ENCODE results near the gene CLIP4. TPM values are rescaled to one million over a fixed set of nuclear protein-coding genes. Genes with fewer than 3 reads are reported as not detected.

Gene CLIP4
- total and polyA plus RNA-seq, 10 donors: 4.1 to 68.8 (median 28.2) TPM

- intact Hi-C loops (cut with DNase I; ENCODE audit: low total_unique reads): no loop called here
- WGBS, 5 donors: 75 to 85% (median 80%) methylated on average over 5 to 9 of the region's 9 CpGs
- Histone ChIP-seq H3K36me3 (no peaks in the 10 kb centered on the region), H3K27ac (no peak overlapping the region), H3K9me3 (no peaks in the 10 kb centered on the region), H3K27me3 (replicated peaks in 1 of 7) (peaks cover 0 to 52% (median 0%) of the 10 kb centered on the region in 7 donors), H3K4me3 (no peak overlapping the region), H3K4me1 (no peaks in the 10 kb centered on the region)
- DNase-seq: peak; percentile 54
- TF ChIP-seq POLR2A (IDR thresholded peaks at IDR 0.05): no peak
- no peak for TF ChIP-seq POLR2AphosphoS5 (IDR thresholded peaks at IDR 0.05)
- no peak for TF ChIP-seq CTCF (IDR thresholded peaks at IDR 0.05 in 8 of 11, conservative IDR thresholded peaks at IDR 0.05 in 3 of 11)
These were observed 114.4 kb downstream of the CLIP4 start for GRCh38 chr2:29229640-29230039.

GRCh38 chr2:29232041-29232440, 116.8 kb downstream of the CLIP4 start:
- Histone ChIP-seq H3K4me1 (no peaks in the 10 kb centered on the region), H3K27me3 (replicated peaks in 1 of 7) (peaks cover 0 to 46% (median 4%) of the 10 kb centered on the region in 7 donors), H3K36me3 (no peaks in the 10 kb centered on the region), H3K4me3 (no peak overlapping the region), H3K9me3 (no peaks in the 10 kb centered on the region), H3K27ac (no peak overlapping the region)
- intact Hi-C loops (cut with DNase I; ENCODE audit: low total_unique reads): no loop called here
- no peak for TF ChIP-seq CTCF (IDR thresholded peaks at IDR 0.05 in 8 of 11, conservative IDR thresholded peaks at IDR 0.05 in 3 of 11)
- no peak for TF ChIP-seq POLR2AphosphoS5 (IDR thresholded peaks at IDR 0.05)
- no peak for TF ChIP-seq POLR2A (IDR thresholded peaks at IDR 0.05)
- peak; percentile 38 for DNase-seq
- WGBS, 5 donors: 89 to 94% (median 93%) methylated on average over 8 to 14 of the region's 14 CpGs

- intact Hi-C loops (cut with DNase I; ENCODE audit: low total_unique reads): no loop called here
- peak; percentile 12 for DNase-seq
- 53 to 75% (median 68%) methylated on average over 6 of the region's 6 CpGs for WGBS, 5 donors
- peaks cover 0 to 40% (median 4%) of the 10 kb centered on the region in 7 donors for H3K27me3 ChIP-seq (replicated peaks in 1 of 7)
- H3K4me3 ChIP-seq: no peak overlapping the region
- no peak overlapping the region for H3K27ac ChIP-seq
- H3K4me1 ChIP-seq: no peaks in the 10 kb centered on the region
- no peaks in the 10 kb centered on the region for H3K9me3 ChIP-seq
- no peak for TF ChIP-seq POLR2A (IDR thresholded peaks at IDR 0.05)
- H3K36me3 ChIP-seq: no peaks in the 10 kb centered on the region
These were observed 118.2 kb downstream of the CLIP4 start for GRCh38 chr2:29233428-29233827.

GRCh38 chr2:29235411-29235810, 120.2 kb downstream of the CLIP4 start:
- WGBS, 5 donors: 64 to 80% (median 77%) methylated on average over 3 of the region's 3 CpGs
- intact Hi-C loops (cut with DNase I; ENCODE audit: low total_unique reads): no loop called here
- no peak for TF ChIP-seq POLR2AphosphoS5 (IDR thresholded peaks at IDR 0.05)
- no peak for TF ChIP-seq CTCF (IDR thresholded peaks at IDR 0.05 in 8 of 11, conservative IDR thresholded peaks at IDR 0.05 in 3 of 11)
- no peak for TF ChIP-seq POLR2A (IDR thresholded peaks at IDR 0.05)
- peak; percentile 32 for DNase-seq
- H3K27me3 ChIP-seq (replicated peaks in 1 of 7): peaks cover 0 to 39% (median 4%) of the 10 kb centered on the region in 7 donors
- no peaks in the 10 kb centered on the region for H3K36me3 ChIP-seq
- no peak overlapping the region for H3K27ac ChIP-seq
- no peak overlapping the region for H3K4me3 ChIP-seq
- no peaks in the 10 kb centered on the region for H3K4me1 ChIP-seq
- H3K9me3 ChIP-seq: no peaks in the 10 kb centered on the region

- no peak overlapping the region for H3K4me3 ChIP-seq
- H3K27ac ChIP-seq: no peak overlapping the region
- 83 to 92% (median 90%) methylated on average over 5 to 6 of the region's 6 CpGs for WGBS, 5 donors
- peaks cover 0 to 46% (median 4%) of the 10 kb centered on the region in 7 donors for H3K27me3 ChIP-seq (replicated peaks in 1 of 7)
- peak; percentile 56 for DNase-seq
- TF ChIP-seq POLR2AphosphoS5 (IDR thresholded peaks at IDR 0.05): no peak
- TF ChIP-seq POLR2A (IDR thresholded peaks at IDR 0.05): no peak
- no peak for TF ChIP-seq CTCF (IDR thresholded peaks at IDR 0.05 in 8 of 11, conservative IDR thresholded peaks at IDR 0.05 in 3 of 11)
- intact Hi-C loops (cut with DNase I; ENCODE audit: low total_unique reads): no loop called here
- no peaks in the 10 kb centered on the region for H3K36me3 ChIP-seq
- H3K9me3 ChIP-seq: no peaks in the 10 kb centered on the region
- no peaks in the 10 kb centered on the region for H3K4me1 ChIP-seq
These were observed 120.9 kb downstream of the CLIP4 start for GRCh38 chr2:29236074-29236473.
